ENCODE results near the gene SLC43A1.

GRCh38 chr11:57539342-57539741 is 23.8 kb upstream of the SLC43A1 start:
- TF ChIP-seq PATZ1 (CRISPR knock-in tag; IDR thresholded peaks at IDR 0.05; ENCODE audit: borderline replicate concordance) (no peak), CSDC2 (CRISPR knock-in tag; IDR thresholded peaks at IDR 0.05) (no peak), RARB (CRISPR knock-in tag; IDR thresholded peaks at IDR 0.05) (no peak)
